Lower leg skin (tissue), 4 donors: ENCODE results near the gene SHISA7. TPM values are rescaled to one million over a fixed set of nuclear protein-coding genes. Genes with fewer than 3 reads are reported as not detected.

Source experiments
- DNase-seq, 2 donors: peaks; one replicate each; pipeline ENCODE4 v3.0.0-alpha.2; 2019; ENCODE audit warnings: low spot score in 2 of 2
- H3K4me3 ChIP-seq: fragments of 200-600 bp; sonication (generic); 2 replicates; pipeline ENCODE4 v1.5.1; 2017; ENCODE audit warnings: mild to moderate bottlenecking, low read depth; ENCODE audit not compliant: poor library complexity, severe bottlenecking
- CTCF ChIP-seq, 3 donors: fragments of 450-650 bp; IDR thresholded peaks; one replicate each; pipeline ENCODE4 v1.5.1; 2016; ENCODE audit warnings: antibody characterized with exemption in 3 of 3, mild to moderate bottlenecking in 3 of 3, moderate library complexity in 2 of 3
- POLR2A ChIP-seq, 2 donors: fragments of 450-650 bp; IDR thresholded peaks; one replicate each; pipeline ENCODE4 v1.6.1; 2016 to 2017; ENCODE audit warnings: antibody characterized with exemption in 2 of 2, mild to moderate bottlenecking in 1 of 2, moderate library complexity in 1 of 2
- WGBS, 2 donors: methylation state at CpG; one replicate each; pipeline ENCODE4 v1.1.5; 2018; 5-methylcytosine and 5-hydroxymethylcytosine counted together
- intact Hi-C: fragments of 100-400 bp; cut with DNase I; formaldehyde crosslinking; loops from one replicate; pipeline ENCODE4 v1.15.0; 2023; ENCODE audit warnings: low total_unique reads
- total RNA-seq, 4 donors: library from RNA; depleted of rRNA; stranded (reverse); fragments of >200 nt; gene quantifications; one replicate each; pipeline ENCODE4 v1.1.0, GENCODE V29; 2016

Gene SHISA7
- total RNA-seq, 4 donors from 2014 or later: 0.10 TPM; not detected in 3

DNA sequence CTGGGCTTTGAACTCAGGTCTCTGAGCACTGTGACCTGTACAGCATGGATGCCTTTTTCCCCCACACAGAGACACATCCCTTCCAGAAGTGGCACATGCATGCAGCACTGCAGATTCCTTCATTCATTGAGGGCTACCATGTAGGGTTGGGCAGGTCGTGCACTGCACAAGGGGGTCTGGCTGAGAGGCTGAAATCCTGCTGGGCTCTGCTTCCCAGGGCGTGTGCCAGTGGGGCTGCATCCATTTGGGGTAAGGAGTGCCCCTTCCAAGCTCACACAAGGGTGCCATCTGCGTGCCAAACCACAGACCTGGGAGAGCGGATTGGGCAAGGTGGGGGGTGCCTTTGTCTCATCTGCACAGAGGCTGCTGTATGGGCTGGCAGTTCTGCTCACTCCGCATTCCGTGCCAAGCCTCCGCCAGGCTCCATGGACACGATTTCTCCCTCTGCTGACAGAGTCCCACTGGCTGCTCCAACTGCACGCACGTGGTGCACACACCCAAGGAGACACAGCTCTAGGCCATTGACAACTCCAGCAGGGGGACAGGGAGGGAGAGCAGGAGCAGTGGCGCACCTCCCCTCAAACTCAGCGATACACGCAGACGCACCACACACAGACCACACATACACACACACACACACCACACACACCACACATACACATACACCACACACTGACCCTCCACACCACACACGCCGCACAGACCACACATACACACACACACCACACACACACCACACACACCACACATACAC, 4.5 kb upstream of the SHISA7 start:
- DNase-seq: peak in 1 of 2 donors; percentile 27
- TF ChIP-seq POLR2A (IDR thresholded peaks at IDR 0.05): no peak
- TF ChIP-seq CTCF (IDR thresholded peaks at IDR 0.05): no peak
- intact Hi-C loops: no loop called here
- 10 to 13% methylated on average over 16 of the region's 16 CpGs for WGBS, 2 donors
- H3K4me3 ChIP-seq: no peak overlapping the region

DNA sequence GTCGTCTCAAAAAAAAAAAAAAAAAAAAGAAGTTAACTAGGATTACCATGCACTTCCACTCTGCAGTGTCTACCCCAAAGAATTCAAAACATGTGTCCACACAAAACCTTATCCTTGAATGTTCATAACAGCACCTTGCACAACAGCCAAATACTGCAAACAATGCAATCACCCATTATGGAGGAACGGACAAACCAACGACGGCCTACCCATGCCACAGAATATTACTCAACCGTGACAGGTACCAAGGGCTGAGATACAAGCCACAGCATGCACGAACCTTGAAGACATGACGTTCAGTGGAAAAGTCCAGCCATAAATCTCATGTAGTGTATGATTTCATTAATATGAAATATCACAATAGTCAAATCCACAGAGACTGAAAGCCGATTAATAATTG, 3.0 kb upstream of the SHISA7 start:
- 34 to 37% methylated on average over 8 of the region's 8 CpGs for WGBS, 2 donors
- no peak for DNase-seq
- TF ChIP-seq POLR2A (IDR thresholded peaks at IDR 0.05) (no peak), CTCF (IDR thresholded peaks at IDR 0.05) (no peak)
- intact Hi-C loops: no loop called here
- H3K4me3 ChIP-seq: no peak overlapping the region

GRCh38 chr19:55444646-55445045, 1.5 kb upstream of the SHISA7 start:
- no peak for DNase-seq
- TF ChIP-seq POLR2A (IDR thresholded peaks at IDR 0.05) (no peak), CTCF (IDR thresholded peaks at IDR 0.05) (no peak)
- no peak overlapping the region for H3K4me3 ChIP-seq
- intact Hi-C loops: no loop called here
- WGBS, 2 donors: 35 to 47% methylated on average over 10 of the region's 11 CpGs

GRCh38 chr19:55443824-55444480, 852 bp upstream of the SHISA7 start:
- 29 to 44% methylated on average over 18 of the region's 18 CpGs for WGBS, 2 donors
- intact Hi-C loops: no loop called here
- no peak for TF ChIP-seq CTCF (IDR thresholded peaks at IDR 0.05)
- no peak for TF ChIP-seq POLR2A (IDR thresholded peaks at IDR 0.05)
- DNase-seq: no peak
- H3K4me3 ChIP-seq: no peak overlapping the region

GRCh38 chr19:55442372-55442961, 633 bp downstream of the SHISA7 start:
- intact Hi-C loops: no loop called here
- no peak for TF ChIP-seq POLR2A (IDR thresholded peaks at IDR 0.05)
- TF ChIP-seq CTCF (IDR thresholded peaks at IDR 0.05): no peak
- H3K4me3 ChIP-seq: no peak overlapping the region
- DNase-seq: no peak
- 1 to 2% methylated on average over 17 of the region's 72 CpGs for WGBS, 2 donors
